HUES6 (cell line): Measurements from ENCODE around the gene SALL3.

Experiments
- H3K27ac ChIP-seq: 2 replicates; pipeline ENCODE4 v1.7.0; 2013; ENCODE audit warnings: low read depth, mild to moderate bottlenecking, low read length, inconsistent platforms
- H3K27me3 ChIP-seq: 2 replicates; pipeline ENCODE4 v1.6.1; 2013; ENCODE audit warnings: low read length; ENCODE audit not compliant: control insufficient read depth, insufficient read depth
- H3K36me3 ChIP-seq: 2 replicates; pipeline ENCODE4 v1.6.1; 2013; ENCODE audit warnings: low read length; ENCODE audit not compliant: control insufficient read depth, insufficient read depth
- H3K4me1 ChIP-seq: 2 replicates; pipeline ENCODE4 v1.6.1; 2013; ENCODE audit warnings: low read length; ENCODE audit not compliant: control insufficient read depth, insufficient read depth
- H3K4me3 ChIP-seq: 2 replicates; pipeline ENCODE4 v1.5.1; 2013; ENCODE audit warnings: low read depth, low read length
- H3K9ac ChIP-seq: one replicate; pipeline ENCODE4 v1.6.1; 2013; ENCODE audit warnings: mild to moderate bottlenecking, low read length
- H3K9me3 ChIP-seq: 2 replicates; pipeline ENCODE4 v1.6.1; 2013; ENCODE audit warnings: low read depth, low read length; ENCODE audit not compliant: control insufficient read depth, insufficient read depth

SALL3 gene

GRCh38 chr18:79010802-79011201 is 31.2 kb downstream of the SALL3 start:
- Histone ChIP-seq H3K27ac (no peak overlapping the region), H3K4me3 (no peak overlapping the region), H3K36me3 (no peaks in the 10 kb centered on the region), H3K9me3 (no peaks in the 10 kb centered on the region), H3K4me1 (no peaks in the 10 kb centered on the region), H3K27me3 (no peaks in the 10 kb centered on the region), H3K9ac (no peak overlapping the region)

- Histone ChIP-seq H3K36me3 (no peaks in the 10 kb centered on the region), H3K27ac (no peak overlapping the region), H3K9me3 (no peaks in the 10 kb centered on the region), H3K4me1 (no peaks in the 10 kb centered on the region), H3K27me3 (no peaks in the 10 kb centered on the region), H3K4me3 (no peak overlapping the region), H3K9ac (no peak overlapping the region)
Measured at GRCh38 chr18:79011300-79011870, 31.8 kb downstream of the SALL3 start.

- H3K9me3 ChIP-seq, result no peaks in the 10 kb centered on the region
- no peaks in the 10 kb centered on the region for H3K27me3 ChIP-seq
- H3K27ac ChIP-seq, result no peak overlapping the region
- H3K4me1 ChIP-seq, result no peaks in the 10 kb centered on the region
- H3K4me3 ChIP-seq, result no peak overlapping the region
- no peaks in the 10 kb centered on the region for H3K36me3 ChIP-seq
- H3K9ac ChIP-seq, result no peak overlapping the region
Measured at GRCh38 chr18:79013869-79014268, 34.3 kb downstream of the SALL3 start.

GRCh38 chr18:79018911-79019310 is 39.3 kb downstream of the SALL3 start:
- H3K9me3 ChIP-seq, result peaks cover 11% of the 10 kb centered on the region
- H3K4me3 ChIP-seq, result no peak overlapping the region
- H3K27me3 ChIP-seq, result no peaks in the 10 kb centered on the region
- H3K27ac ChIP-seq, result no peak overlapping the region
- H3K36me3 ChIP-seq, result no peaks in the 10 kb centered on the region
- H3K9ac ChIP-seq, result no peak overlapping the region
- H3K4me1 ChIP-seq, result no peaks in the 10 kb centered on the region

GRCh38 chr18:79019881-79020280 is 40.3 kb downstream of the SALL3 start:
- no peak overlapping the region for H3K4me3 ChIP-seq
- no peaks in the 10 kb centered on the region for H3K4me1 ChIP-seq
- peaks cover 11% of the 10 kb centered on the region for H3K9me3 ChIP-seq
- no peaks in the 10 kb centered on the region for H3K36me3 ChIP-seq
- no peaks in the 10 kb centered on the region for H3K27me3 ChIP-seq
- no peak overlapping the region for H3K9ac ChIP-seq
- no peak overlapping the region for H3K27ac ChIP-seq

GRCh38 chr18:79022603-79023002 is 43.0 kb downstream of the SALL3 start:
- no peaks in the 10 kb centered on the region for H3K27me3 ChIP-seq
- no peaks in the 10 kb centered on the region for H3K36me3 ChIP-seq
- no peak overlapping the region for H3K27ac ChIP-seq
- H3K4me3 ChIP-seq, result no peak overlapping the region
- no peak overlapping the region for H3K9ac ChIP-seq
- peaks cover 11% of the 10 kb centered on the region for H3K9me3 ChIP-seq
- peaks cover 9% of the 10 kb centered on the region; the same call in 1 of the 2 replicates for H3K4me1 ChIP-seq

GRCh38 chr18:79026491-79026890 is 46.9 kb downstream of the SALL3 start:
- H3K4me3 ChIP-seq, result no peak overlapping the region
- peaks cover 9% of the 10 kb centered on the region; the same call in 1 of the 2 replicates for H3K4me1 ChIP-seq
- peaks cover 11% of the 10 kb centered on the region for H3K9me3 ChIP-seq
- no peak overlapping the region for H3K27ac ChIP-seq
- no peaks in the 10 kb centered on the region for H3K36me3 ChIP-seq
- no peak overlapping the region for H3K9ac ChIP-seq
- no peaks in the 10 kb centered on the region for H3K27me3 ChIP-seq

GRCh38 chr18:79030680-79031079 is 51.1 kb downstream of the SALL3 start:
- Histone ChIP-seq H3K27me3 (no peaks in the 10 kb centered on the region), H3K4me3 (no peak overlapping the region), H3K9ac (no peak overlapping the region)

GRCh38 chr18:79042276-79042675 is 62.7 kb downstream of the SALL3 start:
- no peak overlapping the region for H3K9ac ChIP-seq
- H3K4me1 ChIP-seq, result no peaks in the 10 kb centered on the region
- H3K9me3 ChIP-seq, result peaks cover 18% of the 10 kb centered on the region
- H3K36me3 ChIP-seq, result no peaks in the 10 kb centered on the region
- no peak overlapping the region for H3K27ac ChIP-seq
- H3K4me3 ChIP-seq, result no peak overlapping the region
- H3K27me3 ChIP-seq, result no peaks in the 10 kb centered on the region

More at GRCh38 chr18:79030680-79031079, 51.1 kb downstream of the SALL3 start:
- Histone ChIP-seq H3K27ac (no peak overlapping the region), H3K36me3 (no peaks in the 10 kb centered on the region), H3K4me1 (peaks cover 9% of the 10 kb centered on the region; the same call in 1 of the 2 replicates), H3K9me3 (0 out of 2 replicates have a peak, but pooled peaks cover 3% of the 10 kb centered on the region)

- H3K36me3 ChIP-seq, result no peaks in the 10 kb centered on the region
- no peak overlapping the region for H3K9ac ChIP-seq
- H3K27ac ChIP-seq, result no peak overlapping the region
- H3K4me3 ChIP-seq, result no peak overlapping the region
- no peaks in the 10 kb centered on the region for H3K4me1 ChIP-seq
- no peaks in the 10 kb centered on the region for H3K27me3 ChIP-seq
- peaks cover 12% of the 10 kb centered on the region for H3K9me3 ChIP-seq
Measured at GRCh38 chr18:79043288-79043687, 63.7 kb downstream of the SALL3 start.

- no peak overlapping the region for H3K27ac ChIP-seq
- no peak overlapping the region for H3K4me3 ChIP-seq
- H3K4me1 ChIP-seq, result no peaks in the 10 kb centered on the region
- no peaks in the 10 kb centered on the region for H3K9me3 ChIP-seq
- H3K9ac ChIP-seq, result no peak overlapping the region
- no peaks in the 10 kb centered on the region for H3K27me3 ChIP-seq
- H3K36me3 ChIP-seq, result no peaks in the 10 kb centered on the region
Measured at GRCh38 chr18:79046522-79046921, 66.9 kb downstream of the SALL3 start.
